GM23338 (cell line): ENCODE data around the gene METRN. TPM values are rescaled to one million over a fixed set of nuclear protein-coding genes. Genes with fewer than 3 reads are reported as not detected.
A peak's percentile ranks its signal among the peaks of the same experiment; 100 is the strongest.

Source experiments
- ATAC-seq: fragments of 200-7000 bp; cut with Tn5 transposase; 3 replicates; pipeline ENCODE4 v1.9.1; 2020
- DNase-seq: peaks from one replicate; pipeline ENCODE4 v3.0.0-alpha.2; 2015; ENCODE audit warnings: low spot score
- H2AFZ ChIP-seq: fragments of 200-600 bp; sonication (generic); 2 replicates; pipeline ENCODE4 v1.8.0; 2016; ENCODE audit warnings: antibody characterized with exemption, mild to moderate bottlenecking, moderate library complexity
- H3F3A ChIP-seq: fragments of 200-600 bp; sonication (generic); replicated peaks from 2 replicates; pipeline ENCODE4 v1.8.0; 2017; ENCODE audit warnings: antibody characterized with exemption, mixed run types, low read depth
- H3K27ac ChIP-seq: fragments of 200-600 bp; sonication (generic); 2 replicates; pipeline ENCODE4 v1.6.1; 2016; ENCODE audit warnings: low read depth
- H3K27me3 ChIP-seq: fragments of 200-600 bp; sonication (generic); 2 replicates; pipeline ENCODE4 v1.8.0; 2016; ENCODE audit warnings: mild to moderate bottlenecking, mixed run types, moderate library complexity; ENCODE audit not compliant: insufficient read depth
- H3K36me3 ChIP-seq: fragments of 200-600 bp; sonication (generic); 2 replicates; pipeline ENCODE4 v1.8.0; 2016; ENCODE audit warnings: mild to moderate bottlenecking; ENCODE audit not compliant: insufficient read depth
- H3K4me1 ChIP-seq: fragments of 200-600 bp; sonication (generic); 2 replicates; pipeline ENCODE4 v1.8.0; 2016; ENCODE audit warnings: mild to moderate bottlenecking, moderate library complexity; ENCODE audit not compliant: insufficient read depth
- H3K4me2 ChIP-seq: fragments of 200-600 bp; sonication (generic); 2 replicates; pipeline ENCODE4 v1.7.1; 2017; ENCODE audit warnings: mixed run types
- H3K4me3 ChIP-seq: fragments of 200-600 bp; sonication (generic); 2 replicates; pipeline ENCODE4 v1.6.1; 2016; ENCODE audit warnings: mixed run types
- H3K79me2 ChIP-seq: fragments of 200-600 bp; sonication (generic); replicated peaks from 2 replicates; pipeline ENCODE4 v1.8.0; 2017; ENCODE audit warnings: mild to moderate bottlenecking; ENCODE audit not compliant: insufficient read depth
- H3K9me2 ChIP-seq: fragments of 200-600 bp; sonication (generic); 2 replicates; pipeline ENCODE4 v1.8.0; 2017; ENCODE audit not compliant: insufficient read depth
- H4K20me1 ChIP-seq: fragments of 200-600 bp; sonication (generic); replicated peaks from 2 replicates; pipeline ENCODE4 v1.8.0; 2017; ENCODE audit warnings: mild to moderate bottlenecking; ENCODE audit not compliant: insufficient read depth
- H3K27ac Mint-ChIP-seq: 2 replicates; pipeline ENCODE4 v1.8.0; 2020; ENCODE audit warnings: inconsistent platforms, mild to moderate bottlenecking, moderate library complexity, mixed read lengths
- H3K27me3 Mint-ChIP-seq: 3 replicates; pipeline ENCODE4 v1.8.0; 2022; ENCODE audit warnings: low read depth, mild to moderate bottlenecking, moderate library complexity, mixed read lengths, inconsistent platforms; ENCODE audit not compliant: insufficient read depth, poor library complexity
- H3K36me3 Mint-ChIP-seq: 3 replicates; pipeline ENCODE4 v1.8.0; 2021; ENCODE audit warnings: low read depth, mild to moderate bottlenecking, inconsistent platforms, moderate library complexity, mixed read lengths
- H3K4me1 Mint-ChIP-seq: 3 replicates; pipeline ENCODE4 v1.8.0; 2020; ENCODE audit warnings: mild to moderate bottlenecking, inconsistent platforms, mixed read lengths
- H3K4me3 Mint-ChIP-seq: 3 replicates; pipeline ENCODE4 v1.8.0; 2021; ENCODE audit warnings: moderate library complexity, mild to moderate bottlenecking, inconsistent platforms, mixed read lengths
- H3K9me3 Mint-ChIP-seq: 3 replicates; pipeline ENCODE4 v1.8.0; 2020; ENCODE audit warnings: moderate library complexity, mild to moderate bottlenecking, inconsistent platforms, mixed read lengths
- CTCF ChIP-seq, 2 experiments: fragments of 200-600 bp in 1 of 2; sonication (generic) in 1 of 2; conservative IDR thresholded peaks; 2 replicates each; pipeline versions ENCODE4 v1.5.1 to v1.6.1; 2016 to 2017; ENCODE audit warnings: antibody characterized with exemption in 2 of 2, low read depth in 2 of 2, mild to moderate bottlenecking in 2 of 2, moderate library complexity in 1 of 2
- ETS1 ChIP-seq: IDR thresholded peaks from 2 replicates; pipeline ENCODE4 v1.6.1; 2016; ENCODE audit warnings: antibody characterized with exemption
- EZH2 ChIP-seq: fragments of 200-600 bp; sonication (generic); IDR thresholded peaks from one replicate; pipeline ENCODE4 v1.8.0; 2017; ENCODE audit warnings: antibody characterized with exemption, mild to moderate bottlenecking, low read depth; ENCODE audit not compliant: unreplicated experiment
- EZH2phosphoT487 ChIP-seq: fragments of 200-600 bp; sonication (generic); IDR thresholded peaks from one replicate; pipeline ENCODE4 v1.8.1; 2018; ENCODE audit warnings: antibody characterized with exemption; ENCODE audit not compliant: unreplicated experiment
- JUNB ChIP-seq: IDR thresholded peaks from one replicate; pipeline ENCODE4 v1.6.1; 2016; ENCODE audit warnings: antibody characterized with exemption; ENCODE audit not compliant: unreplicated experiment
- NANOG ChIP-seq: IDR thresholded peaks from 2 replicates; pipeline ENCODE4 v1.6.1; 2016; ENCODE audit warnings: antibody characterized with exemption, borderline replicate concordance
- POLR2AphosphoS5 ChIP-seq: IDR thresholded peaks from 2 replicates; pipeline ENCODE4 v1.6.1; 2016; ENCODE audit warnings: antibody characterized with exemption, low read depth
- REST ChIP-seq: IDR thresholded peaks from one replicate; pipeline ENCODE4 v1.6.1; 2018; ENCODE audit warnings: antibody characterized with exemption; ENCODE audit not compliant: unreplicated experiment
- STAT1 ChIP-seq: IDR thresholded peaks from one replicate; pipeline ENCODE4 v1.6.1; 2016; ENCODE audit warnings: antibody characterized with exemption; ENCODE audit not compliant: unreplicated experiment
- ZNF114 ChIP-seq: fragments of 250-450 bp; sonication (Bioruptor Pico); IDR thresholded peaks from 2 replicates; pipeline ENCODE4 v1.5.0; 2020; ENCODE audit warnings: mild to moderate bottlenecking, moderate library complexity
- ZNF331 ChIP-seq: fragments of 250-450 bp; sonication (Bioruptor Pico); IDR thresholded peaks from 2 replicates; pipeline ENCODE4 v1.5.0; 2020; ENCODE audit warnings: low read depth, mild to moderate bottlenecking, moderate library complexity
- polyA plus RNA-seq: library from polyadenylated mRNA; unstranded; fragments of >200 nt; fragmentation: Nextera tagmentation; extraction: Ambion mirVana; gene quantifications from 2 replicates; pipeline ENCODE4 v1.2.1, GENCODE V29; 2016
- total RNA-seq: library from RNA; depleted of rRNA; stranded (reverse); fragments of >200 nt; shearing (Covaris generic); gene quantifications from 2 replicates; pipeline ENCODE4 v1.2.3, GENCODE V29; 2014

The METRN gene
- total and polyA plus RNA-seq, 2 experiments from 2014 or later = 18.7 to 33.0 TPM

- Histone ChIP-seq H3K4me2 (no peak overlapping the region), H2AFZ (no peak overlapping the region), H4K20me1 (no peaks in the 10 kb centered on the region), H3K27ac (no peak overlapping the region), H3K36me3 (no peaks in the 10 kb centered on the region), H3K27me3 (no peaks in the 10 kb centered on the region), H3K4me1 (no peaks in the 10 kb centered on the region), H3F3A (no peaks in the 10 kb centered on the region), H3K9me2 (no peaks in the 10 kb centered on the region), H3K4me3 (no peak overlapping the region), H3K79me2 (no peaks in the 10 kb centered on the region)
- H3K27me3 Mint-ChIP-seq = peaks cover 15% of the 10 kb centered on the region
- ATAC-seq = peak; percentile 26
- no peaks in the 10 kb centered on the region for H3K36me3 Mint-ChIP-seq
- TF ChIP-seq NANOG (no peak), CTCF (conservative IDR thresholded peaks at IDR 0.05; ENCODE audit: low read depth in 2 of 2) (no peak), ETS1 (no peak), POLR2AphosphoS5 (no peak)
- H3K4me3 Mint-ChIP-seq = no peak overlapping the region
- H3K9me3 Mint-ChIP-seq = no peaks in the 10 kb centered on the region; the same call in 2 of the 3 replicates
- no peak for DNase-seq
- H3K4me1 Mint-ChIP-seq = no peaks in the 10 kb centered on the region; the same call in 1 of the 3 replicates
- no peak overlapping the region for H3K27ac Mint-ChIP-seq
These were observed 47.0 kb downstream of the METRN start for GRCh38 chr16:761625-762513.

- DNase-seq (no peak), ATAC-seq (no peak)
- TF ChIP-seq JUNB (no peak), ETS1 (no peak), STAT1 (no peak), REST (no peak), POLR2AphosphoS5 (no peak), ZNF114 (CRISPR knock-in tag) (no peak), EZH2 (no peak), ZNF331 (CRISPR knock-in tag) (no peak), CTCF (conservative IDR thresholded peaks at IDR 0.05; ENCODE audit: low read depth in 2 of 2) (no peak), EZH2phosphoT487 (no peak)
These were observed 47.8 kb downstream of the METRN start for GRCh38 chr16:762595-763268.

More at GRCh38 chr16:762595-763268, 47.8 kb downstream of the METRN start:
- no peaks in the 10 kb centered on the region for H3K36me3 Mint-ChIP-seq
- no peaks in the 10 kb centered on the region for H3F3A ChIP-seq
- H3K4me1 ChIP-seq = no peaks in the 10 kb centered on the region
- no peaks in the 10 kb centered on the region for H3K79me2 ChIP-seq
- no peak overlapping the region for H3K27ac Mint-ChIP-seq
- H3K4me2 ChIP-seq = no peak overlapping the region
- no peaks in the 10 kb centered on the region; the same call in 2 of the 3 replicates for H3K9me3 Mint-ChIP-seq
- peaks cover 15% of the 10 kb centered on the region for H3K27me3 Mint-ChIP-seq
- no peaks in the 10 kb centered on the region for H3K27me3 ChIP-seq
- H3K4me3 Mint-ChIP-seq = no peak overlapping the region
- no peak overlapping the region for H3K4me3 ChIP-seq
- no peak overlapping the region for H2AFZ ChIP-seq
- no peaks in the 10 kb centered on the region for H3K9me2 ChIP-seq
- no peaks in the 10 kb centered on the region for H3K36me3 ChIP-seq
- no peaks in the 10 kb centered on the region for H4K20me1 ChIP-seq
- H3K27ac ChIP-seq = no peak overlapping the region
- H3K4me1 Mint-ChIP-seq = no peaks in the 10 kb centered on the region; the same call in 1 of the 3 replicates
